Endothelial cell of umbilical vein (primary cell): ENCODE measurements around the gene AKNAD1.

ENCODE experiments used
- CTCF ChIP-seq, 2 donors: IDR thresholded peaks; 1 replicate in 1 of 2; 2 replicates in 1 of 2; pipeline ENCODE4 v1.5.1; 2011; ENCODE audit warnings: low read length in 2 of 2, mild to moderate bottlenecking in 2 of 2, moderate library complexity in 2 of 2, control low read depth in 1 of 2, inconsistent platforms in 1 of 2, low read depth in 1 of 2; ENCODE audit not compliant: insufficient read depth in 1 of 2; ENCODE audit errors: extremely low read depth in 1 of 2
- EZH2 ChIP-seq: IDR thresholded peaks from 2 replicates; pipeline ENCODE4 v1.6.1; 2012; ENCODE audit warnings: borderline replicate concordance, low read depth, mild to moderate bottlenecking, moderate library complexity, low read length, inconsistent platforms; ENCODE audit not compliant: severe bottlenecking
- FOS ChIP-seq: IDR thresholded peaks from 2 replicates; pipeline ENCODE4 v1.6.1; 2011; ENCODE audit warnings: mild to moderate bottlenecking, low read length, moderate library complexity, borderline replicate concordance; ENCODE audit not compliant: insufficient read depth
- JUN ChIP-seq: IDR thresholded peaks from 2 replicates; pipeline ENCODE4 v1.6.1; 2011; ENCODE audit warnings: borderline replicate concordance, low read depth; ENCODE audit not compliant: insufficient read length, insufficient read depth
- POLR2A ChIP-seq: IDR thresholded peaks from 2 replicates; pipeline ENCODE4 v1.6.1; 2012; ENCODE audit warnings: low read depth, mild to moderate bottlenecking, control low read depth, low read length
- TF ChIP-seq, protein P1 (sequence below): IDR thresholded peaks from 2 replicates; pipeline ENCODE4 v1.6.1; 2011; ENCODE audit not compliant: insufficient read depth, insufficient read length

- TF ChIP-seq JUN (no peak), POLR2A (no peak), FOS (no peak), CTCF (IDR thresholded peaks at IDR 0.05; ENCODE audit: extremely low read depth in 1 of 2, insufficient read depth in 1 of 2, low read depth in 1 of 2, low read length in 2 of 2) (no peak), EZH2 (no peak)
- TF ChIP-seq, protein P1, sequence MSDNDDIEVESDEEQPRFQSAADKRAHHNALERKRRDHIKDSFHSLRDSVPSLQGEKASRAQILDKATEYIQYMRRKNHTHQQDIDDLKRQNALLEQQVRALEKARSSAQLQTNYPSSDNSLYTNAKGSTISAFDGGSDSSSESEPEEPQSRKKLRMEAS, result no peak
Measured at GRCh38 chr1:108785264-108785663, 71.6 kb downstream of the AKNAD1 start.
